AG09319 (cell line): ENCODE measurements around the gene ADGRE1.

ENCODE experiments used
- DNase-seq: peaks from one replicate; pipeline ENCODE4 v3.0.0-alpha.2; 2010; ENCODE audit warnings: low read depth; ENCODE audit errors: extremely low read depth
- TF ChIP-seq, protein P1 (sequence below): IDR thresholded peaks from 2 replicates; pipeline ENCODE4 v1.5.1; 2011; ENCODE audit warnings: low read depth, mild to moderate bottlenecking, inconsistent platforms, low read length, moderate library complexity

ADGRE1 gene

GRCh38 chr19:6987850-6988249 lies 100.5 kb downstream of the ADGRE1 start:
- TF ChIP-seq, protein P1, sequence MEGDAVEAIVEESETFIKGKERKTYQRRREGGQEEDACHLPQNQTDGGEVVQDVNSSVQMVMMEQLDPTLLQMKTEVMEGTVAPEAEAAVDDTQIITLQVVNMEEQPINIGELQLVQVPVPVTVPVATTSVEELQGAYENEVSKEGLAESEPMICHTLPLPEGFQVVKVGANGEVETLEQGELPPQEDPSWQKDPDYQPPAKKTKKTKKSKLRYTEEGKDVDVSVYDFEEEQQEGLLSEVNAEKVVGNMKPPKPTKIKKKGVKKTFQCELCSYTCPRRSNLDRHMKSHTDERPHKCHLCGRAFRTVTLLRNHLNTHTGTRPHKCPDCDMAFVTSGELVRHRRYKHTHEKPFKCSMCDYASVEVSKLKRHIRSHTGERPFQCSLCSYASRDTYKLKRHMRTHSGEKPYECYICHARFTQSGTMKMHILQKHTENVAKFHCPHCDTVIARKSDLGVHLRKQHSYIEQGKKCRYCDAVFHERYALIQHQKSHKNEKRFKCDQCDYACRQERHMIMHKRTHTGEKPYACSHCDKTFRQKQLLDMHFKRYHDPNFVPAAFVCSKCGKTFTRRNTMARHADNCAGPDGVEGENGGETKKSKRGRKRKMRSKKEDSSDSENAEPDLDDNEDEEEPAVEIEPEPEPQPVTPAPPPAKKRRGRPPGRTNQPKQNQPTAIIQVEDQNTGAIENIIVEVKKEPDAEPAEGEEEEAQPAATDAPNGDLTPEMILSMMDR = no peak
- no peak for DNase-seq

GRCh38 chr19:6988257-6988656 lies 100.9 kb downstream of the ADGRE1 start:
- TF ChIP-seq, protein P1 = no peak
- DNase-seq = no peak
